Nucleus accumbens (tissue), 56 donors: ENCODE results near the gene CHD9.
A peak's percentile ranks its signal among the peaks of the same experiment; 100 is the strongest.

Experiments
- DNase-seq, 56 donors: peaks; one replicate each; lab custom pipeline; 2025; lab: John Stamatoyannopoulos, UW

CHD9 gene

DNA sequence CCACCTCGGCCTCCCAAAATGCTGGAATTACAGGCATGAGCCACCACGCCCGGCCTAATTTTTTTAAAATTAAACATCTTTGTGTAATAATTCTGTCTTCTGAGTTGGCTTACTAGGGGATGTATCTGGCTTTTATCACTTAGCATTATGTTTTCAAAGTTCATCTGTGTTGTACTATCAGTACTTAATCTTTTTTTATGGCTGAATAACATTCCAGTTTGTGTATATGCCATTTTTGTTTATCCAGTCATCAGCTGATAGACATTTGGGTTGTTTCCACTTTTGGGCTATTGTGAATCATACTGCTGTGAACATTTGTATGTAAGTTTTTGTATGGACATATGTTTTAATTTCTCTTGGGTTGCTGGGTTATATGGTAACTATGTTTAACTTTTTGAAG lies 69.0 kb downstream of the CHD9 start:
- DNase-seq, result no peak

DNA sequence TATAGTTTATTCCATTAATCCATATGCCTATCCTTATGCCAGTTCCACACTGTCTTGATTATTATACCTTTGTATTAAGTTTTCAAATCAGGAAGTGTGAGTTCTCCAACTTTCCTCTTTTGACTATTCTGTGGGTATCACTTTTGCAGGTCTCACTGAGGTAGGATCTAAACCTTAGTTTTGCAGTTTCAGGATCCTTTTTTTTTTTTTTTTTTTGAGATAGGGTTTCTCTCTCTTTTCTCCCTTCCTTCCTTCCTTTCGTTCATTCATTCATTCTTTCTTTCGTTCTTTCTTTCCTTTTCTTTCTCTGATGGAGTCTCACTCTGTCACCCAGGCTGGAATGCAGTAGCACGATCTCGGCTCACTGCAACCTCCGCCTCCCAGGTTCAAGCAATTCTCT lies 71.6 kb downstream of the CHD9 start:
- DNase-seq, result no peak

DNA sequence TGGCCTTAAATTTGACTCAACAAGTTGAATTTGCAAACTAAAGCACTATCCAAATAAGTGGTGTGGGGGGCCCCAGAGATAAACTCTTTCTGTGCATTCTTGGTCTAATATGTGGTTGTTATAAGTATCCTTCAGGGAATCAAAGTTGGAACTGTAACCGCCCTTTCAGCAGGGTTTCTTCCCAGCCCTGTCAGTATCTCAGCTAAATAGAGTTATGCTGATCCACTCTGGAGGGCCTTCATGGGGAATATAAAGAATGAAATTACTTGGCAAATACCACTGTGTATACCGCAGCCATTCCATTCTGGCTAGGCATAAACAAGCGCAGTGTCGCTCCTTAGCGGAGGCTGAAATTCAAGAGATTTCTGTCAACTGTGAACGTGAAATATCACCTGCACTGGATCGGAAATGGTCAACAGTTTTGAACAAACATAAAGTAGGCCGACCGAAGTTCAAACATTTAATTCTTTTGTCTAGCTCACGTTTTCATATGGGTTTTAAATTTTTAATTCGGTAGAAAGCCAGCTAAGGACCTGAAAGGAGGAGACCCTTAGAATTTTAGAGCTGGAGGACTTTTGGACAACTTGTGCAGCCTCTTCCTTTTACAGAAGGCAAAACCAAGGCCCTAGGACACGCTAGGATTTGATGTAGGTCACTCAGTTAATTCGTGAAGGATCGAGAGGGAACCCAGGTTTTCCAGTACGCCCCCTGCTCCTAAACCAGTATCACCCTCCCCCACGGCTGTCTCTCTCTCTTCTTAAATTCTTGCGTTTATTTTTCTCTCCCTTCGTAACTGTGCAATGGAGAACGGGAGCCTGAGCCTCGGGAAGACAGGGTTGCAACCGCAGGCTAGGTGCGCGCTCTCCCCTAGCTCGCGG lies 74.7 kb downstream of the CHD9 start:
- DNase-seq, result peak in 3 of 56 donors; percentile 3 to 57 (median 44)

DNA sequence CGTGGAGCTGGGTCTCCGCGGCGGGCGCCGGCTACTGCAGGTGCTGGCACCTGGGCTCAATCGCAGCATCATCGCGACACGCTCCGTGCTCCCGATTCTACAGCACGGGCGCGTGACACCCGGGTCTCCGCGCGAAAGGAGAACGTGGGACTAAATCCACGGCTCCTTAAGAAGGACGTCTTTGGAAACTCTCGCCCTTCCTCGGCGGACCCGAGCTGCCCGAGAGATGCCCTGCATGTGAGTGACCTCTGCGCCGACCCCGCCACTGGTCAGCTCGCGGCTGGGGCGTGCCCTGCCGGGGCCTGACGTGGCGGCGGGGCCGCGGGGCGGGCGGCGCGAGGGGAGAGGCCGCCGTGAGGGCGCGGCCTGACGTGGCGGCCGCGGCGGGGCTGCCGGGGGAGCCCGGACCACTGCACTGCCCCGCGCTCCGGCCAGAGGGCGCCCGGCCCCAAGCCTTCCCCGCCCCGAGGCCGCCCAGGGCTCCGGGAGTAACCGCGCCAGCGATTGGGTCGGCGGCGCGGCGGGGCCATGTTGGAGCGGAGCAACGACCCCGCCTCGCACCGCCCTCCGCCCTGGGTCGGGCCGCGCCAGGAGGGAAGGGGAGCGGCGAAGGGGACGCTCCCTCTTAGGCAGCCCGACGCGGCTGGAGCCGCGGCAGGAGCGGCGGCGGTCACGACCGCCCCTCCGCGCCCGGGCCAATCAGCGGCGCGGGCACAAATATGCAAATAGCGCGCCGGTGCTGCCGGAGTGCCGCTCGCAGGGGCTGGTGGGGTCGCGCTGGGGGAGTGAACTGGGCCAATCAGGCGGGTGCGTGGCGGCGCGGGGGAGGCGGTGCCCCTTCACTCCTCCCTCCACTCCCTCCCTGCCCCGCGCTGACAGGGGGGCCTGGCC lies 75.6 kb downstream of the CHD9 start:
- peak; percentile 56 to 100 (median 96) for DNase-seq

DNA sequence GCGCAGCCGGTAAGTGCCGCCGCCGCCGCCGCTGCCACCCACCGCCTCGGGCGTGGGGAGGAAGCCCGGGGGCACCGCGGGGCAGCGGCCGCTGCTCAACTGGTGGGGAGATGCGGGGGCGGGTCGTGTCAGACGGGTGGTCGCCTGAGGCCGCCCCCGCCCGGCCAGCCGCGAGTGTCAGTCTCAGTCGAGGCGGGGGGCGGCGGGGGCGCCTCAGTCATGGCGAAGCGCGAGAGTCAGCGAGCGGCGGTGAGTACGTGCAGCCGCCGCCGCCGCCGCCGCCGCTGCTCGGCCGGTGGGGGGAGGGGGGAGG lies 76.2 kb downstream of the CHD9 start:
- no peak for DNase-seq

DNA sequence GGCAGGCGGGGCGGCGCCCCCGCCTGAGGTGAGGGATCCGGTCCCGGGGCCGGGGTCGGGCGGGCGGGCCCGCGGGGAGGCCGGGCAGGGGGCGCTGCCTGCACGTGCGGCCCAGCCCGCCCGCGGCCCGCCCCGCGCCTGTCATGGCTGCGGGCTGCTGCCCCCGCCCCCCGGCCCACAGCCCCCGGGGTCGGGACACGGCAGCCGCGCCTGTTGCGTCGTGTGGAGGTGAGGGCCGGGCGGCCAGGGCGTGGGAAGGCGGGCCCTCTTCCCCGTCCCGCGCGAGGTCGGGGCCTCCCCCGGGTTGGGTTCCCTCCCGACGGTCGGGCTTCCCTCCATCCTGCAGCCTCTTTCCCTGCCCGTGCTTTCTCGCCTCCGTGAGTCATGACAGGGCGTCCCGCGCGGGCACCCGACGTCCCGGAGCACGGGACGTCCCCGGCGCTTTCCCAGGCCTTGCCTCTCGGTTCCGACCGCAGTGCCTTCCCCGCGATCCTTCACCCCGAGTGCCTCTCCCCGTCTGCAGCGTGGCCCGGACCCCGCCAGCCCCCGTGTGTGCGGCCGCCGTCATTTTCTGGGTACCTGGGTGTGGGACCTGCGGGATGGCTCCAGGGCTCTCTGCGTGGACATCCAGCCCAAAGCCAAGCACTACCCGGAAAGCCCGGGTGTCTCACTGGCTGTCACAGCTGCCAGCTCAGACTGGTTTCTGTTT lies 76.7 kb downstream of the CHD9 start:
- DNase-seq, result peak in 42 of 56 donors; percentile 7 to 74 (median 36)

DNA sequence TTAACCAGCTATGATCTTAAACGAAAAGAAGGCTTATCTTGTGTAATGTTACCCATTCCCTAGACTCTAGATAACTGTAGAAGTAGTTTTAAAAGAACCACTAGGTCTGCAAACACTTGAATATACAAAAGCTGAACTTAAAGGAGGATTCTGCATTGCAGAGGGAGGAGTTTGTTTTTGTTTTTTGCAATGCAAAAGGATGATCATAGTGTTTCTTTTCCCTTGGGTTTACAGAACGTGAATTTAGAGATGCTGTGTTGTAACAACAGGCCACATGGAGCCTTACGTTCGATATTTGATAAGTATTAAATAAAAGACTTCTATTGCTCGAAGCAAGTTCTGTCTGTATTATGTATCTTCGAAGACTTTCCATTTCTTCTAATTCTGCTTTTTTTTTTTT lies 77.6 kb downstream of the CHD9 start:
- no peak for DNase-seq

DNA sequence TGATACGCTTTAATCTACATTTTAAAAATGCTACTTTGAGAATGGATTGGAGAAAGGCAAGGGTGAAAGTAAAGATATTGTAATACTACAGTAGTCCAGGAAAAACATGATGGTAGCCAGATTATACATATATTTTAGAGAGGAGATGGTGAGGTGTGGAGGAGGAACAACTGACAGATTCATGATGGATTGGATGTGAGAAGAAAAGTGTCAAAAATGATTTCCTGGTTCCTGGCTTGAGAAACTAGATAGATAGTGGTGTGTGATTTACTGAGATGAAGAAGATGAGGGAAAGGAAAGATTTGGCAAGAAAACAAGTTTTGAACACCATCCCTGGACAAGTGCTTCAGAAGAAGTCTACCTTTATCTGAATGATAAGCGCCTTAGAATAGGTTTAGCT lies 80.5 kb downstream of the CHD9 start:
- DNase-seq, result no peak

DNA sequence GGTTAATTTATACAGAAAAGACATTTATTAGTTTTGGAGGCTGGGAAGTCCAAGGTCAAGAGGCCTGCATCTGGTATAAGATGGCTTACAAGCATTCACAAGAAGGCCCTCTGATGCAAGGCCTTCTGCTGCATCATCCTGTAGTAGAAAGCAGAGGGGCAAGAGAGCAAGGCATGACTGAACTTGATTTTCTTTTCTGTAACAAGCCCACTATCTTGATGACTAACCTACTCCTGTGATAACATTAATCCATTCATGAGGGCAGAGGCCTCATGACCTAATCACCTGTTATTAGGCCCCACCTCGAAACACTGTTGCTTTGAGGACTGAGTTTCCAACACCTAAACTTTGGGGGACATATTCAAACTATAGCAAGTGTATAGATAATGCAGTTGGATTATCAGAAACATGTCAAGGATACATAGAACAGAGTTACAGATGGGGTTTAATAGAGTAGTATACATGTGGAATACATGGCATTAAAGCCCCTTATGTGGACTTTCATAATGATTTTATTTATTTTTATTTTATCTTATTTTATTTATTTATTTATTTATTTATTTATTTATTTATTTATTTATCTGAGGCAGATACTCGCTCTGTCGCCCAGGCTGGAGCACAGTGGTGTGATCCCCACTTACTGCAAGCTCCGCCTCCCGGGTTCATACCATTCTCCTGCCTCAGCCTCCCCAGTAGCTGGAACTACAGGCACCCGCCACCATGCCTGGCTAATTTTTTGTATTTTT lies 88.2 kb downstream of the CHD9 start:
- no peak for DNase-seq

DNA sequence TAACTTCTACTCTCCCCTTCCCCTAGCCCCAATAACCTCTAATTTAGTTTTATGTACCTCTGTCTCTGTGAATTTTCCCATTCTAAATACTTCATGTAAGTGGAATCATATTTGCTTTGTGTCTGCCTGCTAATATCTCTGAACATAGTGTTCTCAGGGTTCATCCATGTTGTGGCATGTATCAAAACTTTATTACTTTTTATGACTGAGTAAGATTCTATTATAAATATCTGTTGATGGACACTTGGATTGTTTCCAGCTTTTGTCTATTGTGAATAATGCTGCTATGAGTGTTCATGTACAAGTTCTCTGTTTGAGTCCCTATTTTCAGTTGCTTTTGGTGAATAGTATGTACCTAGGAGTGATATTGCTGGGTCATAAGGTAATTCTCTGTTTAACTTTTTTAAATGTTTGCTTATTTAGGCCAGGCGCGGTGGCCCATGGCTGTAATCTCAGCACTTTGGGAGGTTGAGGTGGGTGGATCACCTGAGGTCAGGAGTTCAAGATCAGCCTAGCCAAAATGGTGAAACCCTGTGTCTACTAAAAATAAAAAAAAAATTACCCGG lies 92.8 kb downstream of the CHD9 start:
- DNase-seq, result no peak

DNA sequence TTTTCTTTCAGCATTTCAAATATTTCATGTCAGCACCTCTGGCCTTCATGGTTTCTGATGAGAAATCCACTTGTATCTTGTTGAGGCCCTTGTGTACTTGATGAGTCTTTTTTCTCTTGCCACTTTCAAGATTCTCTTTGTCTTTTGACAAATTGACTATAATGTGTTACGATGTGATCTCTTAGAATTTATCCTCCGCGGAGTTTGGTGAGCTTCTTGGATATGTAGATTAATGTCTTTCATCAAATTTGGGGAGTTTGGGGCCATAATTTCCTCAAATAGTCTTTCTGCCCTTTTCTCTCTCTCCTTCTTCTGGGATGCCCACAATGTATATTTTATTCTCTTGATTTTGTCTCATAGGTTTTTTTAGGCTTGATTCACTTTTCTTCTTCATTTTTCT lies 96.0 kb downstream of the CHD9 start:
- DNase-seq, result no peak

DNA sequence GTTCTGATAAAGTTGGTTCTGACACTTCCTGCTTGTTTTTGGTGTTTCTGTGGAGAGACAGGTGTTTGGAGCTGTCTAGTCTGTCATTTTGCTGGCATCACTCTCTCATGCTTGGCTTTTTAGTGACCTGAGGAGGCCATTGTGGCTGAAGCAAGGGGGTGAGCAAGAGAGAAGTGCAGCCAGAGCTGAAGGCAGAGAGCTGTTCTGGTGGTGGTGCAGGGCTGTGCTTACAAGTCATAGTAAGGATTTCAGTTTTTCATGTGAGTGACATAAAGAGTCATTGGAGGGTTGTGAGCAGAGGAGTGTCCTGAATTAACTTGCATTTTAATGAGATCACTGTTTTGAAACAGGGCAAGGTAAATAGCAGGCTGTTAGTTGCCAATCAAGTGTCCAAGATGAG lies 97.5 kb downstream of the CHD9 start:
- DNase-seq, result no peak

DNA sequence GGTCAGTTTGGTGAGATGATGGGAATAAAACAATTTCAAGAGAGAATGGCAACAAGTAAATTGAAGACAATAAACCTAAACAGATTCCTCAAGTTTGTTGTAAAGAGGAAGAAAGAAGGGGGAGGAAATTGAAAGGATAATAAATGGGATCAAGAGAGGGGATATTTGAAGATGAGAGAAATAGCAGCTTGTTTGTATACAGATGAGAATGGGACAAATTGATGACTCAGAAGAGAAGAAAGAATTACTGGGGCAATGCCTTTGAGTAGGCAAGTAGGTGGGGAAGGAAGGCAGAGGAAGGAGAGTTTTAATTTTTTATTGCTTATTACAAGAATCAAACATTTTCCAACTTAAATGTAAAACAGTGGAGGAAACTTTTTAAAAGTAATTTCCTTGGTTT lies 98.3 kb downstream of the CHD9 start:
- DNase-seq, result no peak

DNA sequence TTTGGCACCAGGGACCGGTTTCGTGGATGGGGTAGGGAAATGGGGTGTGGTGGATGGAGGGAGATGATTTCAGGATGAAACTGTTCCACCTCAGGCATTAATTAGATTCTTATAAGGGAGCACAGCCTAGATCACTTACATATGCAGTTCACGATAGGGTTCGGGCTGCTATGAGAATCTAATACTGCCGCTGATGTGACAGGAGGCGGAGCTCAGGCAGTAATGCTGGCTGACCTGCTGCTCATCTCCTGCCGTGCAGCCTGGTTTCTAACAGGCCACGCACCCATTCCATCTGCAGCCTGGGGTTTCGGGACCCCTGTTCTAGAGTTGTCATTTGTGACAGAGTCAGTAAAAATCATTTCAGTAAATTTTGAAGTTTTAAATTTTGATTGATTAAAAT lies 99.7 kb downstream of the CHD9 start:
- DNase-seq, result peak in 1 of 56 donors; percentile 7

DNA sequence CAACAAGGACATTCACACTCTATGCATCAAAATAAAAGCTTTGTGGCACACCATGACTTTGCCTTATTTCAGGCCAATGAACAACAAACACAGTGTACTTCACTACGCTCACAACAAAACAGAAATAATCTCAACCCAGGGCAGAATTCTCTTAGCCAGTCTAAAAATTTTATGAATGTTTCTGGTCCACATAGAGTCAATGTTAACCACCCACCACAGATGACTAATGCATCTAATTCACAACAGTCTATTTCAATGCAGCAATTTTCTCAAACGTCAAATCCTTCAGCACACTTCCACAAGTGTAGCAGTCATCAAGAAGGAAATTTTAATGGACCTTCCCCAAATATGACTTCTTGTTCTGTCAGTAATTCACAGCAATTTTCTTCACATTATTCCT lies 101.7 kb downstream of the CHD9 start:
- no peak for DNase-seq

DNA sequence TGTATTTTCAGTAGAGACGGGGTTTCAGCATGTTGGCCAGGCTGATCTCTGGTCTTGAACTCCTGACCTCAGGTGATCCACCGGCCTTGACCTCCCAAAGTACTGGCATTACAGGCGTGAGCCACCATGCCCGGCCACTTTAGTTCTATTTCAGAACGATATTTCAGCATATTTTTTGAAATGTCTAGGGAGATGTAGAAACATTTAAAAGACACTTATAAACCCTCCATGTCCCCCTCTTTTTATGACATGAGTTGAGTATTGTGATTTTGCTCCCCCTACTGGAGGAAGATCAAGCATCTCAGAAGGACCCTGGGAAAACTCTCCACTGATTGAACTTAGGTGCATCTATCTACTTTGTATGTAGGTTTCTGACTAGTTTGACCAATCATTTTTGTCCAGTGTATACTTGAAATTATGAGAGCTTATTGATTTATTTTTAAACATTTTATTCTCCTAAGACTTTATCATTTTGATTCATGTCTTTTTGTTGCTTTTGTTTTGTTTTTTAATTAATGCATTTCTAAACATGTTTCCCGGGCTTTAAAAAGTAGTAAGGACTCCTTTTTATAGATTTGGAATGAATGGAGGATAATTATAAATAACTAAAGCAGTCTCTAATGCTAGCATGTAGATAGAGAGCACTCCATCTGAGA lies 105.1 kb downstream of the CHD9 start:
- DNase-seq, result no peak

DNA sequence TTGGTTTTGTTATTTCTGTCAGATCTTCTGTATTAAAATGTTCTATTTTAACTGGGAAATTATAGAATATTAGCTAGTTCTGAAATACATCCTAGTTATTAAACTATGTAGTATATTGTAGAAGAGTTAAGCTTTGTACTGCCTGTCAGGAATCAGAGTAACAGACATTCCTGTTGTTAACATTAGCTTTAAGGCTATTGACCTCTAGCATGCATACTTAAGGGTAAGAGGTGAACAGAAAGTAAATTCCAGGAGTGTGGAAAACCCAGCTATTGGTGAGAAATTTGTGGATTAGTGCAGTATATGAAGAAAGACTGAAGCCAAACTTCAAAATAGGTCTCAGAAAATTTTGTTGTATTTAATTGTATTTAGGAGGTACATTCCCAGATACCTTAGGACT lies 111.3 kb downstream of the CHD9 start:
- no peak for DNase-seq

DNA sequence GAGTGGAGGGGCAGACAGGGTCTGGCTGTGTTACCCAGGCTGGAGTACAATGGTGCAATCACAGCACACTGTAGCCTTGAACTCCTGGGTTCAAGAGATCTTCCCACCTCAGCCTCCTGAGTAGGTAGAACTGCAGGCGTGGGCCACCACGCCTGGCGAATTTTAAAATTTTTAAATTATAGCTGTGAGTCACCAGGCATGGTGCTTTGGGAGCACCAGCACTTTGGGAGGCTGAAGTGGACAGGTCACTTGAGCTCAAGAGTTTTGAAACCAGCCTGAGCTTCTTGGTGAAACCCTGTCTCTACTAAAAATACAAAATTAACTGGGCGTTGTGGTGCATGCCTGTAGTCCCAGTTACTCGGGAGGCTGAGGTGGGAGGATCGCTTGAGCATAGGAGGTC lies 114.0 kb downstream of the CHD9 start:
- DNase-seq, result no peak

DNA sequence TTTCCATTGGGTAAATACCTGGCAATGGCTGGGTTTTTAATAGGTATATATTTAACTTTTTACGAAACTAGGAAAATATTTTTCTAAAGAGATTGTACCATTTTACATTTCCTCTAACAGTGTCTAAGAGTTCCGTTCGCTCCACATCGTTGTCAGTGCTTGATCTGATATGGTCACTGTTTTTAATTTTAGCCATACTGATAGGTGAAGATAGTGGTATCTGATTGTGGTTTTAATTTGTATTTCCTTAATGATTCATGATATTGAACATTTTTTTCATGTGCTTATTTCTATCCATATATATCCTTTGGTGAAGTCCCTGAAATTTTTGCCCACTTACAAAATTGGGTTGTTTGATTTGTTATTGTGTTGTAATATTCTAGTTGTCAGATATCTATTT lies 117.7 kb downstream of the CHD9 start:
- DNase-seq, result no peak

DNA sequence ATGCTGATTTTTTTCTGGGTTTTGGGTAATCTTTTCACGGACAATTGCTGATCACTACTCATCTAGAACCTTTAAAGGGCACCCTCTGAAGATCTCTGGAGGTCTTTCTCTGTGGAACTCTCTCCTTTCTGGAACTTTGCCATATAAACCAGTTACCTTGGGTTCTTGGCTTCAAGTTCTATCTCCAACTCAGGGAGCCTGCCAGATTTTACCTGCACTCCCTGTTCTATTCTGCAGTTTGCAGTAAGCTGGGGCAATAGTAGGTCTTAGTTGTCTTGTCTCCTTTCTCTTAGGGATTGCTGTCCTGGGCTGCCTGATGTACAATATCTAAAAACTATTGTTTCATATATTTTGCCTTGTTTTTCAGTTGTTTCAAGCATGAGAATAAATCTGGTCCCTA lies 120.3 kb downstream of the CHD9 start:
- no peak for DNase-seq
